Measurements from ENCODE around the gene TXLNB. TPM values are rescaled to one million over a fixed set of nuclear protein-coding genes. Genes with fewer than 3 reads are reported as not detected.

Gene TXLNB
- total and polyA plus RNA-seq, 4 donors: 0.15 to 0.23 (median 0.17) TPM; not detected in 1

GRCh38 chr6:139330306-139330705 is 38.5 kb upstream of the TXLNB start:
- no peaks in the 10 kb centered on the region for H3K9me3 ChIP-seq (ENCODE audit: control insufficient read depth in 4 of 4, low read length in 3 of 4)
- TF ChIP-seq RXRA (IDR thresholded peaks at IDR 0.05) (no peak), ZBTB33 (IDR thresholded peaks at IDR 0.05) (no peak), EGR1 (IDR thresholded peaks at IDR 0.05; ENCODE audit: low read depth in 2 of 2) (no peak), HNF4A (conservative IDR thresholded peaks at IDR 0.05) (no peak), JUND (IDR thresholded peaks at IDR 0.05) (no peak), FOXA2 (IDR thresholded peaks at IDR 0.05) (no peak), TAF1 (conservative IDR thresholded peaks at IDR 0.05) (no peak), NR2F2 (IDR thresholded peaks at IDR 0.05) (no peak), ATF3 (IDR thresholded peaks at IDR 0.05) (no peak), RAD21 (IDR thresholded peaks at IDR 0.05) (no peak), MAX (IDR thresholded peaks at IDR 0.05) (no peak), HNF4G (IDR thresholded peaks at IDR 0.05) (no peak), SP1 (IDR thresholded peaks at IDR 0.05) (no peak)
- no peak overlapping the region for H3K27ac ChIP-seq (ENCODE audit: low read depth in 1 of 2, low read length in 2 of 2)
- no peaks in the 10 kb centered on the region for H3K4me1 ChIP-seq (ENCODE audit: control insufficient read depth in 4 of 4, insufficient read depth in 4 of 4, low read length in 3 of 4)
- WGBS: 86% methylated on average over 5 of the region's 5 CpGs
- DNase-seq (ENCODE audit: low spot score): no peak
- H3K4me3 ChIP-seq (ENCODE audit: low read depth in 1 of 3, low read length in 3 of 3): no peak overlapping the region
- H3K27me3 ChIP-seq (ENCODE audit: control insufficient read depth in 4 of 4, insufficient read depth in 4 of 4, low read length in 3 of 4): no peaks in the 10 kb centered on the region
- no peak overlapping the region for H3K9ac ChIP-seq (ENCODE audit: low read depth in 1 of 2, low read length in 2 of 2)
- H3K36me3 ChIP-seq (ENCODE audit: control insufficient read depth in 4 of 4, insufficient read depth in 3 of 4, low read depth in 1 of 4, low read length in 3 of 4): no peaks in the 10 kb centered on the region

GRCh38 chr6:139329224-139329623 is 37.4 kb upstream of the TXLNB start:
- WGBS: 96% methylated on average over 3 of the region's 3 CpGs

GRCh38 chr6:139327038-139327437 is 35.2 kb upstream of the TXLNB start:
- Histone ChIP-seq H3K4me3 (ENCODE audit: low read depth in 1 of 3, low read length in 3 of 3) (no peak overlapping the region), H3K9me3 (ENCODE audit: control insufficient read depth in 4 of 4, low read length in 3 of 4) (no peaks in the 10 kb centered on the region), H3K27ac (ENCODE audit: low read depth in 1 of 2, low read length in 2 of 2) (no peak overlapping the region), H3K27me3 (ENCODE audit: control insufficient read depth in 4 of 4, insufficient read depth in 4 of 4, low read length in 3 of 4) (no peaks in the 10 kb centered on the region), H3K9ac (ENCODE audit: low read depth in 1 of 2, low read length in 2 of 2) (no peak overlapping the region), H3K4me1 (ENCODE audit: control insufficient read depth in 4 of 4, insufficient read depth in 4 of 4, low read length in 3 of 4) (no peaks in the 10 kb centered on the region), H3K36me3 (ENCODE audit: control insufficient read depth in 4 of 4, insufficient read depth in 3 of 4, low read depth in 1 of 4, low read length in 3 of 4) (no peaks in the 10 kb centered on the region)
- WGBS: 92% methylated on average over 5 of the region's 5 CpGs
- DNase-seq (ENCODE audit: low spot score): no peak
- TF ChIP-seq RAD21 (IDR thresholded peaks at IDR 0.05) (no peak), YY1 (IDR thresholded peaks at IDR 0.05) (no peak), ATF3 (IDR thresholded peaks at IDR 0.05) (no peak), EGR1 (IDR thresholded peaks at IDR 0.05; ENCODE audit: low read depth in 2 of 2) (no peak), HNF4A (conservative IDR thresholded peaks at IDR 0.05) (no peak), REST (IDR thresholded peaks at IDR 0.05) (no peak), JUND (IDR thresholded peaks at IDR 0.05) (no peak), GABPA (IDR thresholded peaks at IDR 0.05 in 1 of 2, conservative IDR thresholded peaks at IDR 0.05 in 1 of 2) (no peak), ZBTB33 (IDR thresholded peaks at IDR 0.05) (no peak), HNF4G (IDR thresholded peaks at IDR 0.05) (no peak), FOXA2 (IDR thresholded peaks at IDR 0.05) (no peak), MAX (IDR thresholded peaks at IDR 0.05) (no peak), TAF1 (conservative IDR thresholded peaks at IDR 0.05) (no peak)

More at GRCh38 chr6:139329224-139329623, 37.4 kb upstream of the TXLNB start:
- no peak for DNase-seq (ENCODE audit: low spot score)
- Histone ChIP-seq H3K9me3 (ENCODE audit: control insufficient read depth in 4 of 4, low read length in 3 of 4) (no peaks in the 10 kb centered on the region), H3K27ac (ENCODE audit: low read depth in 1 of 2, low read length in 2 of 2) (no peak overlapping the region), H3K4me3 (ENCODE audit: low read depth in 1 of 3, low read length in 3 of 3) (no peak overlapping the region), H3K9ac (ENCODE audit: low read depth in 1 of 2, low read length in 2 of 2) (no peak overlapping the region), H3K36me3 (ENCODE audit: control insufficient read depth in 4 of 4, insufficient read depth in 3 of 4, low read depth in 1 of 4, low read length in 3 of 4) (no peaks in the 10 kb centered on the region), H3K27me3 (ENCODE audit: control insufficient read depth in 4 of 4, insufficient read depth in 4 of 4, low read length in 3 of 4) (no peaks in the 10 kb centered on the region), H3K4me1 (ENCODE audit: control insufficient read depth in 4 of 4, insufficient read depth in 4 of 4, low read length in 3 of 4) (no peaks in the 10 kb centered on the region)
- no peak for TF ChIP-seq SP1 (IDR thresholded peaks at IDR 0.05)
- TF ChIP-seq YY1 (IDR thresholded peaks at IDR 0.05): no peak
- TF ChIP-seq FOXA1 (IDR thresholded peaks at IDR 0.05): no peak
- no peak for TF ChIP-seq GABPA (IDR thresholded peaks at IDR 0.05 in 1 of 2, conservative IDR thresholded peaks at IDR 0.05 in 1 of 2)

Data from liver (tissue), 9 donors.